HepG2 (cell line): ENCODE results near the gene ABCC1. TPM values are rescaled to one million over a fixed set of nuclear protein-coding genes. Genes with fewer than 3 reads are reported as not detected.

Experiments used
- CREM ChIP-seq, 2 experiments: sonication (generic) in 1 of 2; formaldehyde crosslinking in 1 of 2; IDR thresholded peaks; 2 replicates each; pipeline versions ENCODE4 v1.4.0 to v1.6.1; 2016 to 2020; ENCODE audit warnings: antibody characterized with exemption in 1 of 2, mild to moderate bottlenecking in 1 of 2, missing genetic modification reagents in 1 of 2
- EEA1 ChIP-seq: sonication (generic); formaldehyde crosslinking; IDR thresholded peaks from 2 replicates; pipeline ENCODE4 v1.5.1; 2020; ENCODE audit warnings: mild to moderate bottlenecking, missing genetic modification reagents, borderline replicate concordance
- EED ChIP-seq: sonication (generic); formaldehyde crosslinking; IDR thresholded peaks from 2 replicates; pipeline ENCODE4 v1.5.0; 2020; ENCODE audit warnings: mild to moderate bottlenecking, missing genetic modification reagents
- EP300 ChIP-seq, 3 experiments: sonication (generic) in 1 of 3; formaldehyde crosslinking in 1 of 3; IDR thresholded peaks; 2 replicates each; pipeline versions ENCODE4 v1.5.1 to v1.6.1; 2011 to 2020; ENCODE audit warnings: low read depth in 2 of 3, low read length in 2 of 3, borderline replicate concordance in 1 of 3, improper control_type of control experiment in 1 of 3, mild to moderate bottlenecking in 1 of 3, missing genetic modification reagents in 1 of 3, moderate library complexity in 1 of 3
- FOXA1 ChIP-seq, 2 experiments: fragments of 450-650 bp in 1 of 2; sonication (generic) in 1 of 2; formaldehyde crosslinking in 1 of 2; IDR thresholded peaks; 2 replicates each; pipeline versions ENCODE4 v1.4.0 to v1.6.1; 2016 to 2020; ENCODE audit warnings: missing genetic modification reagents in 1 of 2
- HES4 ChIP-seq: sonication (generic); formaldehyde crosslinking; IDR thresholded peaks from 2 replicates; pipeline ENCODE4 v1.9.0; 2021; ENCODE audit warnings: mild to moderate bottlenecking, missing genetic modification reagents, borderline replicate concordance
- NR1H2 ChIP-seq: sonication (generic); formaldehyde crosslinking; IDR thresholded peaks from 2 replicates; pipeline ENCODE4 v1.8.1; 2022; ENCODE audit warnings: low read depth, missing genetic modification reagents, borderline replicate concordance
- SAFB2 ChIP-seq: sonication (generic); formaldehyde crosslinking; IDR thresholded peaks from 2 replicates; pipeline ENCODE4 v1.5.1; 2020; ENCODE audit warnings: missing genetic modification reagents, low read depth, mild to moderate bottlenecking, borderline replicate concordance
- TBX2 ChIP-seq: sonication (generic); formaldehyde crosslinking; IDR thresholded peaks from 2 replicates; pipeline ENCODE4 v1.5.0; 2020; ENCODE audit warnings: missing genetic modification reagents, mild to moderate bottlenecking, borderline replicate concordance
- ZBTB4 ChIP-seq: sonication (generic); formaldehyde crosslinking; IDR thresholded peaks from 2 replicates; pipeline ENCODE4 v1.4.0; 2020; ENCODE audit warnings: missing genetic modification reagents, mild to moderate bottlenecking, borderline replicate concordance
- ZNF260 ChIP-seq: sonication (generic); formaldehyde crosslinking; IDR thresholded peaks from 2 replicates; pipeline ENCODE4 v1.4.0; 2020; ENCODE audit warnings: missing genetic modification reagents, low read depth, mild to moderate bottlenecking, borderline replicate concordance
- ZNF367 ChIP-seq: sonication (generic); formaldehyde crosslinking; IDR thresholded peaks from 2 replicates; pipeline ENCODE4 v1.4.0; 2020; ENCODE audit warnings: missing genetic modification reagents, borderline replicate concordance
- ZNF644 ChIP-seq: IDR thresholded peaks from 2 replicates; pipeline ENCODE4 v1.6.1; 2016; ENCODE audit warnings: low read depth
- ZNF710 ChIP-seq: sonication (generic); formaldehyde crosslinking; IDR thresholded peaks from 2 replicates; pipeline ENCODE4 v1.5.0; 2020; ENCODE audit warnings: mild to moderate bottlenecking, missing genetic modification reagents, borderline replicate concordance
- ZNF747 ChIP-seq: sonication (generic); formaldehyde crosslinking; IDR thresholded peaks from 2 replicates; pipeline ENCODE4 v1.8.1; 2023; ENCODE audit warnings: missing genetic modification reagents, mild to moderate bottlenecking, borderline replicate concordance
- ZNF883 ChIP-seq: sonication (generic); formaldehyde crosslinking; IDR thresholded peaks from 2 replicates; pipeline ENCODE4 v1.5.1; 2020; ENCODE audit warnings: mild to moderate bottlenecking, missing genetic modification reagents; ENCODE audit errors: not compliant biosample characterization
- ZSCAN22 ChIP-seq: sonication (generic); formaldehyde crosslinking; IDR thresholded peaks from 2 replicates; pipeline ENCODE4 v1.4.0; 2020; ENCODE audit warnings: mild to moderate bottlenecking, missing genetic modification reagents
- polyA plus RNA-seq, 8 experiments: library from polyadenylated mRNA; depleted of rRNA in 3 of 8; stranded (reverse) in 7 of 8; unstranded in 1 of 8; fragments of >200 nt; fragmentation: Illumina TruSeq in 4 of 8; extraction: Trizol in 4 of 8; gene quantifications; 2 replicates each; pipeline versions ENCODE4 v1.2.1 to v1.2.3, GENCODE V29; 2011 to 2016; ENCODE audit warnings: low read depth in 4 of 8, missing spikeins in 1 of 8, mixed read lengths in 1 of 8; ENCODE audit not compliant: insufficient read depth in 1 of 8
- total RNA-seq, 5 experiments: library from RNA; depleted of rRNA; stranded (reverse); fragments of >200 nt; fragmentation: Illumina TruSeq; extraction: Trizol; gene quantifications; 2 replicates each; pipeline ENCODE4 v1.2.3, GENCODE V29; 2016; ENCODE audit warnings: low read depth in 1 of 5
- TF ChIP-seq, protein P1 (sequence below): IDR thresholded peaks from 2 replicates; pipeline ENCODE4 v1.6.1; 2016; ENCODE audit warnings: low read depth
- TF ChIP-seq, protein P2 (sequence below): sonication (generic); formaldehyde crosslinking; IDR thresholded peaks from 2 replicates; pipeline ENCODE4 v1.5.0; 2020; ENCODE audit warnings: missing genetic modification reagents

The ABCC1 gene
- total and polyA plus RNA-seq, 2 of the 13 experiments (the other 11 are each of a cell fraction or from before 2014, with no cell fraction given), result 13.0 to 30.6 TPM

DNA sequence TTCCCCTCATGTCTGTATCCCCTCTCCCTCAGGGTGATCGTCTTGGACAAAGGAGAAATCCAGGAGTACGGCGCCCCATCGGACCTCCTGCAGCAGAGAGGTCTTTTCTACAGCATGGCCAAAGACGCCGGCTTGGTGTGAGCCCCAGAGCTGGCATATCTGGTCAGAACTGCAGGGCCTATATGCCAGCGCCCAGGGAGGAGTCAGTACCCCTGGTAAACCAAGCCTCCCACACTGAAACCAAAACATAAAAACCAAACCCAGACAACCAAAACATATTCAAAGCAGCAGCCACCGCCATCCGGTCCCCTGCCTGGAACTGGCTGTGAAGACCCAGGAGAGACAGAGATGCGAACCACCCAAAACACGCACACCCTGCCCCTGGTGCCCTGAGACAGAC, 191.7 kb downstream of the ABCC1 start (continued):
- TF ChIP-seq ZNF710 (CRISPR knock-in tag) (no peak), ZNF260 (CRISPR knock-in tag) (no peak), HES4 (CRISPR knock-in tag) (no peak), EP300 (IDR thresholded peaks at IDR 0.05; ENCODE audit: low read depth in 2 of 2, low read length in 2 of 2) (no peak), EP300 (CRISPR knock-in tag; IDR thresholded peaks at IDR 0.05; ENCODE audit: borderline replicate concordance) (no peak), ZBTB4 (no peak), ZNF747 (0 out of 2 replicates have a peak, but pooled peaks have one; percentile 23), EED (CRISPR knock-in tag) (0 out of 2 replicates have a peak, but pooled peaks have one; percentile 40), ZSCAN22 (CRISPR knock-in tag) (no peak), ZNF367 (CRISPR knock-in tag) (no peak), SAFB2 (CRISPR knock-in tag) (no peak), ZNF883 (CRISPR knock-in tag) (peak; percentile 35), EEA1 (CRISPR knock-in tag) (no peak), FOXA1 (IDR thresholded peaks at IDR 0.05) (no peak), FOXA1 (CRISPR knock-in tag; IDR thresholded peaks at IDR 0.05) (no peak), NR1H2 (CRISPR knock-in tag) (no peak), TBX2 (0 out of 2 replicates have a peak, but pooled peaks have one; percentile 25), CREM (IDR thresholded peaks at IDR 0.05) (no peak), CREM (CRISPR knock-in tag; IDR thresholded peaks at IDR 0.05) (no peak), ZNF644 (CRISPR knock-in tag) (no peak)
- TF ChIP-seq, protein P1, sequence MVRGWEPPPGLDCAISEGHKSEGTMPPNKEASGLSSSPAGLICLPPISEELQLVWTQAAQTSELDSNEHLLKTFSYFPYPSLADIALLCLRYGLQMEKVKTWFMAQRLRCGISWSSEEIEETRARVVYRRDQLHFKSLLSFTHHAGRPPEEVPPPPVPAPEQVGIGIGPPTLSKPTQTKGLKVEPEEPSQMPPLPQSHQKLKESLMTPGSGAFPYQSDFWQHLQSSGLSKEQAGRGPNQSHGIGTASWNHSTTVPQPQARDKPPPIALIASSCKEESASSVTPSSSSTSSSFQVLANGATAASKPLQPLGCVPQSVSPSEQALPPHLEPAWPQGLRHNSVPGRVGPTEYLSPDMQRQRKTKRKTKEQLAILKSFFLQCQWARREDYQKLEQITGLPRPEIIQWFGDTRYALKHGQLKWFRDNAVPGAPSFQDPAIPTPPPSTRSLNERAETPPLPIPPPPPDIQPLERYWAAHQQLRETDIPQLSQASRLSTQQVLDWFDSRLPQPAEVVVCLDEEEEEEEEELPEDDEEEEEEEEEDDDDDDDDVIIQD (CRISPR knock-in tag), result no peak
- TF ChIP-seq, protein P2, sequence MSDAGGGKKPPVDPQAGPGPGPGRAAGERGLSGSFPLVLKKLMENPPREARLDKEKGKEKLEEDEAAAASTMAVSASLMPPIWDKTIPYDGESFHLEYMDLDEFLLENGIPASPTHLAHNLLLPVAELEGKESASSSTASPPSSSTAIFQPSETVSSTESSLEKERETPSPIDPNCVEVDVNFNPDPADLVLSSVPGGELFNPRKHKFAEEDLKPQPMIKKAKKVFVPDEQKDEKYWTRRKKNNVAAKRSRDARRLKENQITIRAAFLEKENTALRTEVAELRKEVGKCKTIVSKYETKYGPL (CRISPR knock-in tag), result no peak
